Heart left ventricle (tissue), 16 donors: ENCODE results near the gene SLC25A15. TPM values are rescaled to one million over a fixed set of nuclear protein-coding genes. Genes with fewer than 3 reads are reported as not detected.

Experiments
- ATAC-seq, 4 donors: fragments of 200-7000 bp; cut with Tn5 transposase; one replicate each; pipeline ENCODE4 v1.9.1; 2020 to 2022; ENCODE audit warnings: moderate library complexity in 4 of 4, mild to moderate bottlenecking in 3 of 4, moderate number of reproducible peaks in 1 of 4
- DNase-seq, 5 donors: peaks; one replicate each; pipeline ENCODE4 v3.0.0-alpha.2; 2020
- H3K27ac ChIP-seq, 12 donors: fragments of 200-600 bp; sonication (generic) in 4 of 12; one replicate each; pipeline versions ENCODE4 v1.5.0 to v1.8.0; 2016 to 2022; ENCODE audit warnings: mild to moderate bottlenecking in 2 of 12
- H3K27me3 ChIP-seq, 9 donors: fragments of 200-600 bp; sonication (generic) in 2 of 9; one replicate each; pipeline versions ENCODE4 v1.5.1 to v1.8.0; 2016 to 2022; ENCODE audit warnings: mild to moderate bottlenecking in 3 of 9
- H3K36me3 ChIP-seq, 9 donors: fragments of 200-600 bp; sonication (generic) in 2 of 9; one replicate each; pipeline versions ENCODE4 v1.5.0 to v1.8.0; 2018 to 2022; ENCODE audit warnings: mild to moderate bottlenecking in 2 of 9
- H3K4me1 ChIP-seq, 12 donors: fragments of 200-600 bp; sonication (generic) in 4 of 12; one replicate each; pipeline versions ENCODE4 v1.5.0 to v1.8.0; 2016 to 2022; ENCODE audit warnings: mild to moderate bottlenecking in 3 of 12
- H3K4me3 ChIP-seq, 12 donors: fragments of 200-600 bp; sonication (generic) in 4 of 12; one replicate each; pipeline versions ENCODE4 v1.5.0 to v1.8.0; 2017 to 2022; ENCODE audit warnings: mild to moderate bottlenecking in 9 of 12, moderate library complexity in 4 of 12
- H3K9me3 ChIP-seq, 12 donors: fragments of 200-600 bp; sonication (generic) in 4 of 12; one replicate each; pipeline versions ENCODE4 v1.5.0 to v1.8.0; 2016 to 2022; ENCODE audit warnings: mild to moderate bottlenecking in 1 of 12
- POLR2A ChIP-seq, 2 donors: fragments of 450-650 bp; IDR thresholded peaks; one replicate each; pipeline ENCODE4 v1.6.1; 2017; ENCODE audit warnings: antibody characterized with exemption in 2 of 2, mild to moderate bottlenecking in 2 of 2, moderate library complexity in 2 of 2
- WGBS, 4 donors: extraction: QIAGEN DNeasy Blood & Tissue Kit in 2 of 4; methylation state at CpG; one replicate each; pipeline versions ENCODE4 v1.1.5 to v1.1.7; 2013 to 2018; 5-methylcytosine and 5-hydroxymethylcytosine counted together
- intact Hi-C, 10 donors: fragments of 100-400 bp; cut with DNase I; formaldehyde crosslinking; loops; one replicate each; pipeline versions ENCODE4 v1.11.1 to v1.14.2; 2022
- long read RNA-seq, 3 donors: library from polyadenylated mRNA; unstranded; transcript quantifications; one replicate each; pipeline ENCODE4 v2.0.0, GENCODE V29; 2020 to 2021
- polyA plus RNA-seq, 2 donors: library from polyadenylated mRNA; stranded (reverse); fragments of 200-250 nt; gene quantifications; one replicate each; pipeline ENCODE4 v1.2.3, GENCODE V29; 2013
- total RNA-seq, 9 donors: library from RNA; depleted of rRNA in 2 of 9; stranded (reverse); fragments of >200 nt in 2 of 9; fragmentation: NEBNext Ultra II Directional in 3 of 9; extraction: Animal tissue kit (Norgen Biotek cat#: 25700) in 3 of 9; gene quantifications; one replicate each; pipeline versions ENCODE4 v1.1.0 to v1.2.4, GENCODE V29; 2016 to 2023
- TF ChIP-seq, protein P1 (sequence below), 12 donors: fragments of 200-600 bp; sonication (generic) in 4 of 12; IDR thresholded peaks; one replicate each; pipeline versions ENCODE4 v1.5.0 to v1.8.0; 2018 to 2022; ENCODE audit warnings: antibody characterized with exemption in 12 of 12, mild to moderate bottlenecking in 5 of 12
- donor health status: ischemic (EF 13 %, LVEDD 7.1; RV severe dilation, severe dysfunction).
- donor health status: healthy with polysubstance abuse.
- donor health status: DM: no; HTN: yes; CAD: no.
- donor health status: DM: no; HTN: no; CAD: no.
- donor health status: ischemic (EF 25% LVEDD 6.9; RV normal size, moderate dysfunction).
- donor health status: ischemic (EF 25% LVEDD 5.7; RV mildly dilated, moderate dysfunction).
- donor health status: healthy.
- donor health status: DM: yes; HTN: yes; CAD: no.
- donor health status: ischemic (EF 35%, LVEDD 5.7; RV mildly dilated, moderate dysfunction).
- donor health status: nonischemic (EF 11% LVEDD 7.7; RV severe dilation, severe dysfunction).
- donor health status: DM: yes; HTN: yes; CAD: no.
- donor health status: PGD.
- donor health status: ischemic (EF 29% LVEDD 5.4; RV normal size, mild dysfunction).
- donor health status: nonischemic (EF 23%, LVEDD 6.1; RV moderate dilation, normal function).

The SLC25A15 gene
- total RNA-seq: 10 to 100 TPM in 1 of 9 donors, 1 to 10 TPM in 8; 3.7 to 10.4 (median 5.1) TPM
- 10 to 100 TPM in 1 of 2 donors, under 1 TPM in 1; 0.84 to 10.4 TPM for polyA plus RNA-seq
- long read RNA-seq, donor 1, partial matches to known transcripts: 0 of 1 reads
- long read RNA-seq, donor 1, other reads (novel, unspliced or antisense): 0 of 1 reads
- long read RNA-seq, donor 2: 0 reads
- long read RNA-seq, donor 3, partial matches to known transcripts: 0 of 3 reads
- long read RNA-seq, donor 3, other reads (novel, unspliced or antisense): 2 of 3 reads

DNA sequence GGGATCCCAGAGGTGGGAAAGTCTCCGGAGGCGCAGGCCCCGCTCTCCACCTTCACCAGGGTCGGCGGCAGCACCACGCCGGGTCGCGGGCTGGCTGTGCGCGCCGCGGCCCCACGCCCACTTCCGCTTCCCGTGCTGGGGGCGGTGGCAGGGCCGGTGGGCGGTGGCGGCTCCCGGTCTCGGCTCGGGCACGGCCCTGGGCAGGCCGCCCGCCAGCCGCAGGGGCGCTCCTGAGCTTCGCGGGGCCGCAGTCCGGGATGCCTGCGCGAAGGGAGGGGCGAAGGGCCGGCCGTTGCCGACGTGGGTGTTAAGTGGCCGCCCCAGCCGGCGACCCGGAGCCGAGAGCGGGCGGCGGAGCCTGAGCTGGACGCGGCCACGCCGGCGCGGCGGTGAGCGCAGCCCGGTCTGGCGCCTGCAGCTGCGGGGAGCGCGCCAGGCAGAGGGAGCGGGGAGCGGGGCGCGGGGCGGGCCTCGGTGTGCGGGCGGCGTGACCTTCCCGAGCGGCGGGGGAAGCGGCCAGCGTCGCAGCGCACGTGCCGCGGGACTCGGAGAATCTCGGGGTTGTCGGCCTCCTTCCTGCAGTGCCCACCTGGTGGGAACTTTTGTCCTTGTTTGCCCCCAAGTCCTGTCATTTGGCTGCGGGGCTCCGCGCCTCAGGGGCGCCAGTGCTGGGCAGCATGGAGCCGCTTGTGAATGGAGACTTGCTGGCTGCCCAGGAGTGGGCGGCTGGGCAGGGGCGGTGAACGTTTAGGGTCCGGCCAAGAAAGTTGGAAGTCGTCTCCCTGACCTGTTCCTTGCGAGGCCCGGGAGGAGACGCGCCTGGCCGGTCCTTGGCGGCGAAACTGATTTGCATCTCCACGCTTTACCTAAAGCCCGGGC is at the start of gene SLC25A15:
TSS of gene SLC25A15 (plus strand) at position 337 of the 879 bp plus-strand sequence. CDS start 3,616 bp downstream, outside the sequence.
- TF ChIP-seq, protein P1, sequence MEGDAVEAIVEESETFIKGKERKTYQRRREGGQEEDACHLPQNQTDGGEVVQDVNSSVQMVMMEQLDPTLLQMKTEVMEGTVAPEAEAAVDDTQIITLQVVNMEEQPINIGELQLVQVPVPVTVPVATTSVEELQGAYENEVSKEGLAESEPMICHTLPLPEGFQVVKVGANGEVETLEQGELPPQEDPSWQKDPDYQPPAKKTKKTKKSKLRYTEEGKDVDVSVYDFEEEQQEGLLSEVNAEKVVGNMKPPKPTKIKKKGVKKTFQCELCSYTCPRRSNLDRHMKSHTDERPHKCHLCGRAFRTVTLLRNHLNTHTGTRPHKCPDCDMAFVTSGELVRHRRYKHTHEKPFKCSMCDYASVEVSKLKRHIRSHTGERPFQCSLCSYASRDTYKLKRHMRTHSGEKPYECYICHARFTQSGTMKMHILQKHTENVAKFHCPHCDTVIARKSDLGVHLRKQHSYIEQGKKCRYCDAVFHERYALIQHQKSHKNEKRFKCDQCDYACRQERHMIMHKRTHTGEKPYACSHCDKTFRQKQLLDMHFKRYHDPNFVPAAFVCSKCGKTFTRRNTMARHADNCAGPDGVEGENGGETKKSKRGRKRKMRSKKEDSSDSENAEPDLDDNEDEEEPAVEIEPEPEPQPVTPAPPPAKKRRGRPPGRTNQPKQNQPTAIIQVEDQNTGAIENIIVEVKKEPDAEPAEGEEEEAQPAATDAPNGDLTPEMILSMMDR (IDR thresholded peaks at IDR 0.05): peak in 8 of 12 donors; percentile 9 to 56 (median 43)
- TF ChIP-seq POLR2A (IDR thresholded peaks at IDR 0.05): peak in 1 of 2 donors; percentile 37
- ATAC-seq: peak; percentile 87 to 97 (median 94)
- WGBS, 4 donors: 0 to 7% (median 1%) methylated on average over 19 to 101 of the region's 101 CpGs
- intact Hi-C loops: loop anchor here in 4 of 10 donors (5.0 to 10.0 kb wide), 3 partner anchors 273 to 1755 kb away; partner anchors contain the start of genes WBP4 (in 3 of the 4), NHLRC3 (in 2 of the 4) and PROSER1 (in 2 of the 4)
- Histone ChIP-seq H3K27me3 (no peaks in the 10 kb centered on the region), H3K4me1 (peaks cover 0 to 15% (median 8%) of the 10 kb centered on the region in 12 donors), H3K36me3 (peaks cover 0 to 8% (median under 1%) of the 10 kb centered on the region in 9 donors), H3K9me3 (no peaks in the 10 kb centered on the region), H3K27ac (peak within 1 kb of the TSS; percentile 42 to 89 (median 80)), H3K4me3 (peak within 1 kb of the TSS; percentile 54 to 95 (median 68))
- peak; percentile 85 to 91 (median 88) for DNase-seq

DNA sequence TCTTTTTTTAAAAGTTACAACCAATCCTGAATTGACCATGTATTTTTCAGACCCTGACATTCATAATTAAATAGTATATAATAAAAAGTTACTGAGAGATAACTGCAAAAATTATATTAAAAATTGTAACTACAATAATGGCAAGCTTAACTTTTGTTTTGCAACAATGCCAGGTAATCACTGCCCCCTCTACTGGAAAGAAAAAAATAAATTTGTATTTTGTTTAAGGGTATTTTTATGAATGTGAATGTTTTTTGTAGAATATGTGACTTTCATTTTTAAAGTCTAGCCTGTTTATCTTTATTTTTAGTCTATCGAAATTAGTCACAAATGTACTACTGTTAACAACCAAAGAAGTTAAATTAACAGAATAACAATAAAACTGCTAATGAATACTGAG is 40.1 kb upstream of the SLC25A15 start:
- H3K4me3 ChIP-seq: no peak overlapping the region
- WGBS, 4 donors: 89 to 99% (median 93%) methylated on average over 1 of the region's 1 CpG
- H3K27ac ChIP-seq: no peak overlapping the region
- H3K27me3 ChIP-seq: no peaks in the 10 kb centered on the region
- TF ChIP-seq, protein P1 (IDR thresholded peaks at IDR 0.05): peak in 5 of 12 donors; percentile 5 to 29 (median 20)
- TF ChIP-seq POLR2A (IDR thresholded peaks at IDR 0.05): no peak
- ATAC-seq (no peak), DNase-seq (no peak)
- no peaks in the 10 kb centered on the region for H3K4me1 ChIP-seq
- no peaks in the 10 kb centered on the region for H3K9me3 ChIP-seq
- H3K36me3 ChIP-seq: peaks cover 0 to 93% (median 60%) of the 10 kb centered on the region in 9 donors
- intact Hi-C loops: no loop called here

DNA sequence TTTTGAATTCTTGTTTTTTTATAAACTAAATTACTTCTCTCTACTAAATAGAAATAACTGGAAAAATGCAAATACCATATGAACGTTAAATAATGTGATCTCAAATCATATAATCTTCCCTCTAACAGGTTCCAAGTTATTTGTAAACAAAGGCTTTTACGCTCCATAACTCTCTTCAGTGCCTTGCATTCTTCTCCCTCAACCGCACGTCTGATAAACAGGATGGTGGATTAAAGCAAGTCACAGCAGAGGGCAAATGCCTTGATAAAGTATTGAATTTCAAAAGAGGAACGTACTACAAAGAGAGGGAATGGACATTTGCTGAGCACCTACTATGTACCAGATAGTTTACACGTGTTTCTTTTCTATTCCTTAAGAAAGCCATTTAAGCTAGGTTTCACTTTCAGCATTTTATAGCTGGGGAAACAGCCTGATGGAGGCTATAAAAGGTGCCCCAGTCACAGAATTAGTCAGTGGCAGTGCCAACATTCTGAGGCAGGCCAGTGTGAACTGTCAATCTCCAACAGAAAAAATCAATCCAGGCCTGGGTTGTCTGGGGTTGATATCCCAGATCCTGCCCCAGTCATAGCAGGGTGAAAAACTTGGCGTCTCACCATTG is 34.2 kb upstream of the SLC25A15 start:
- Histone ChIP-seq H3K4me3 (no peak overlapping the region), H3K36me3 (peaks cover 0 to 100% (median 85%) of the 10 kb centered on the region in 9 donors), H3K27ac (no peak overlapping the region), H3K9me3 (no peaks in the 10 kb centered on the region), H3K27me3 (no peaks in the 10 kb centered on the region), H3K4me1 (no peaks in the 10 kb centered on the region)
- ATAC-seq: no peak
- no peak for DNase-seq
- intact Hi-C loops: no loop called here
- WGBS, 4 donors: 76 to 84% (median 83%) methylated on average over 7 of the region's 7 CpGs
- TF ChIP-seq, protein P1 (IDR thresholded peaks at IDR 0.05): no peak
- TF ChIP-seq POLR2A (IDR thresholded peaks at IDR 0.05): no peak
